RWPE2 (cell line): ENCODE data around the gene CDC34.

Experiments used
- ATAC-seq: fragments of 200-7000 bp; cut with Tn5 transposase; 3 replicates; pipeline ENCODE4 v1.9.1; 2021; ENCODE audit warnings: low read depth
- DNase-seq: peaks from one replicate; pipeline ENCODE4 v3.0.0-alpha.2; 2020; ENCODE audit warnings: low spot score
- H3K27ac ChIP-seq: fragments of 450-650 bp; 2 replicates; pipeline ENCODE4 v1.5.1; 2017; ENCODE audit warnings: mild to moderate bottlenecking; ENCODE audit not compliant: poor library complexity, severe bottlenecking
- H3K27me3 ChIP-seq: fragments of 250-450 bp; sonication (Bioruptor Pico); 2 replicates; pipeline ENCODE4 v1.5.1; 2021; ENCODE audit warnings: mild to moderate bottlenecking, moderate library complexity; ENCODE audit not compliant: insufficient read depth, poor library complexity, severe bottlenecking
- H3K36me3 ChIP-seq: fragments of 250-450 bp; sonication (Bioruptor Pico); 2 replicates; pipeline ENCODE4 v1.5.1; 2020; ENCODE audit warnings: low read depth, mild to moderate bottlenecking, moderate library complexity
- H3K4me1 ChIP-seq: fragments of 250-450 bp; sonication (Bioruptor Pico); 2 replicates; pipeline ENCODE4 v1.5.1; 2021; ENCODE audit warnings: mild to moderate bottlenecking, moderate library complexity; ENCODE audit not compliant: insufficient read depth, poor library complexity, severe bottlenecking
- H3K4me3 ChIP-seq: fragments of 250-450 bp; sonication (Bioruptor Pico); 2 replicates; pipeline ENCODE4 v1.5.1; 2021; ENCODE audit warnings: mild to moderate bottlenecking, moderate library complexity; ENCODE audit not compliant: severe bottlenecking
- H3K9me3 ChIP-seq: fragments of 250-450 bp; sonication (Bioruptor Pico); 2 replicates; pipeline ENCODE4 v1.5.1; 2021; ENCODE audit warnings: mild to moderate bottlenecking, moderate library complexity; ENCODE audit not compliant: severe bottlenecking
- CTCF ChIP-seq: fragments of 450-650 bp; IDR thresholded peaks from one replicate; pipeline ENCODE4 v1.5.1; 2017; ENCODE audit warnings: mild to moderate bottlenecking, moderate library complexity; ENCODE audit not compliant: poor library complexity, severe bottlenecking

Gene CDC34

GRCh38 chr19:506404-507285 is 24.9 kb upstream of the CDC34 start:
- Histone ChIP-seq H3K9me3 (no peaks in the 10 kb centered on the region), H3K36me3 (no peaks in the 10 kb centered on the region), H3K4me3 (peak overlapping the region; percentile 79), H3K27ac (peak overlapping the region; percentile 69), H3K4me1 (peaks cover 11% of the 10 kb centered on the region), H3K27me3 (no peaks in the 10 kb centered on the region)
- DNase-seq = peak; percentile 97
- ATAC-seq = peak; percentile 79
- peak; percentile 92 for TF ChIP-seq CTCF

- Histone ChIP-seq H3K9me3 (no peaks in the 10 kb centered on the region), H3K27ac (peak within 1 kb of the TSS; percentile 69), H3K27me3 (no peaks in the 10 kb centered on the region), H3K4me1 (peaks cover 11% of the 10 kb centered on the region), H3K36me3 (no peaks in the 10 kb centered on the region), H3K4me3 (peak within 1 kb of the TSS; percentile 79)
- ATAC-seq (peak; percentile 80), DNase-seq (peak; percentile 87)
- TF ChIP-seq CTCF = no peak
These were observed 24.0 kb upstream of the CDC34 start, which contains the start of gene TPGS1 for GRCh38 chr19:507286-508203. Gene TPGS1, plus strand, starts transcription at chr19:507497. Its CDS starts 10 bp downstream, at chr19:507507.

GRCh38 chr19:508204-509150 is 23.1 kb upstream of the CDC34 start:
- H3K27ac ChIP-seq = no peak overlapping the region
- H3K4me1 ChIP-seq = peaks cover 11% of the 10 kb centered on the region
- no peak for ATAC-seq
- peak overlapping the region; percentile 79 for H3K4me3 ChIP-seq
- H3K9me3 ChIP-seq = no peaks in the 10 kb centered on the region
- no peaks in the 10 kb centered on the region for H3K27me3 ChIP-seq
- DNase-seq = no peak
- no peak for TF ChIP-seq CTCF
- no peaks in the 10 kb centered on the region for H3K36me3 ChIP-seq

- ATAC-seq = no peak
- no peak overlapping the region for H3K27ac ChIP-seq
- no peak overlapping the region for H3K4me3 ChIP-seq
These were observed 20.9 kb upstream of the CDC34 start for GRCh38 chr19:510606-511100.

More at GRCh38 chr19:510606-511100, 20.9 kb upstream of the CDC34 start:
- Histone ChIP-seq H3K36me3 (no peaks in the 10 kb centered on the region), H3K27me3 (no peaks in the 10 kb centered on the region), H3K4me1 (peaks cover 9% of the 10 kb centered on the region), H3K9me3 (no peaks in the 10 kb centered on the region)
- peak; percentile 75 for TF ChIP-seq CTCF
- no peak for DNase-seq
